GM19452 (cell line): Measurements from ENCODE around the gene CSNK1D.

Source experiments
- ATAC-seq: cut with Tn5 transposase; IDR thresholded peaks from one replicate; pipeline ENCODE4 v1.9.1; 2021; ENCODE audit not compliant: unreplicated experiment

CSNK1D gene

GRCh38 chr17:82295472-82295814, 21.9 kb upstream of the CSNK1D start:
- no peak for ATAC-seq

- ATAC-seq: no peak
Measured at GRCh38 chr17:82294064-82294773, 20.7 kb upstream of the CSNK1D start.

GRCh38 chr17:82292251-82293154, 19.0 kb upstream of the CSNK1D start:
- peak; percentile 92 for ATAC-seq

GRCh38 chr17:82291582-82292250, 18.2 kb upstream of the CSNK1D start:
- no peak for ATAC-seq

GRCh38 chr17:82287868-82288801, 14.6 kb upstream of the CSNK1D start:
- ATAC-seq: no peak

- no peak for ATAC-seq
Measured at GRCh38 chr17:82287013-82287867, 13.7 kb upstream of the CSNK1D start.

GRCh38 chr17:82285141-82285540, 11.6 kb upstream of the CSNK1D start:
- ATAC-seq: no peak

GRCh38 chr17:82283208-82283749, 9.8 kb upstream of the CSNK1D start:
- no peak for ATAC-seq

- ATAC-seq: no peak
Measured at GRCh38 chr17:82282239-82283207, 9.0 kb upstream of the CSNK1D start.

- no peak for ATAC-seq
Measured at GRCh38 chr17:82281502-82282238, 8.2 kb upstream of the CSNK1D start.

GRCh38 chr17:82281076-82281475, 7.6 kb upstream of the CSNK1D start:
- ATAC-seq: no peak

- no peak for ATAC-seq
Measured at GRCh38 chr17:82280537-82280936, 7.0 kb upstream of the CSNK1D start.

- ATAC-seq: no peak
Measured at GRCh38 chr17:82278786-82279391, 5.4 kb upstream of the CSNK1D start.

- ATAC-seq: no peak
Measured at GRCh38 chr17:82278308-82278707, 4.8 kb upstream of the CSNK1D start.

- no peak for ATAC-seq
Measured at GRCh38 chr17:82277851-82278250, 4.4 kb upstream of the CSNK1D start.

- no peak for ATAC-seq
Measured at GRCh38 chr17:82276938-82277337, 3.4 kb upstream of the CSNK1D start.

- no peak for ATAC-seq
Measured at GRCh38 chr17:82275326-82275725, 1.8 kb upstream of the CSNK1D start.
